Jurkat, Clone E6-1 (cell line): ENCODE data around the gene COL4A3.
"Not testable (repeated sequence)": the region's sequence is repeated elsewhere in the genome, so short reads cannot be mapped to it uniquely, and the experiment has no call there.

Experiments used
- DNase-seq: peaks from one replicate; pipeline ENCODE4 v3.0.0-alpha.2; 2011; ENCODE audit warnings: low read depth, low spot score
- H3K4me3 ChIP-seq: 2 replicates; pipeline ENCODE4 v1.5.1; 2011; ENCODE audit warnings: mild to moderate bottlenecking, low read length, control low read depth, moderate library complexity

The COL4A3 gene

DNA sequence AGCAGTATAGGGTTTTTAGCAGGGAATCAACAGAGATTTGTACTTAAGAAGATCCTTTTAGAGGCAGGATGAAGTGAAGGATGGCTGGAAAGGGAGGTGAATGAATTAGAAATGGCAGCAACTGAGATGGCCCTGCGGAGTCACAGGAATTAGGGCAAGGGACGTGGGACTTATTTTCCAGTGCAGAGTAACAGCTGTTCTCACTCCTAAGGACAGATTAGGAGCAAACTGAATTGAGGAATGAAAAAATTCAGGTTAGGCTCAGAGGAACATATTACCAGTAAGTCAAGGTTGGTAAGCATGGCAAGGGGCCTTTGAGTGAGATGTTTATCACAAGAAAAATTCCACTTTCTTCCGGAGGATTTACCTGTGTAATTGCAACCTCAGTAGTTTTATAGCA, 34.4 kb downstream of the COL4A3 start:
- DNase-seq = no peak
- no peak overlapping the region for H3K4me3 ChIP-seq

GRCh38 chr2:227201771-227202170, 37.3 kb downstream of the COL4A3 start:
- H3K4me3 ChIP-seq = no peak overlapping the region
- DNase-seq = no peak

DNA sequence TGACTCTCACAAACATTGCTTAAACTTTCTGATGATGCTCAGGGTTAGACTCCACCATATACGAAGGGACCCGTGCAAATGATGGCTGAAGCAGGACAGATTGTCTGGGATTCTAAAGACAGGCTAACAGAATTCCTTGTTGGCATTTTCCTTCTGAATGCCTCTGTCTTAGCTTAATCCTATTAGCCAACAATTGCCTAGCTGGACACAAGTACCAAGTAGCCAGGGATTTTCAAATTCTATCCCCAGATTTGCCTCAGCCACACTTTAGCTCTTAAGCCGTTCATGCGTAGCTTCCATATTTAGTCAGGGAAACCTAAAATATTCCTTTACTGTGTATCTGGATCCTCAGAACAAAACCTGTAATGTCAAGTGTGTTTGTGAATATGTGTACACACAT, 40.0 kb downstream of the COL4A3 start:
- H3K4me3 ChIP-seq = no peak overlapping the region
- no peak for DNase-seq

- DNase-seq = no peak
- H3K4me3 ChIP-seq = no peak overlapping the region
Measured at GRCh38 chr2:227205701-227206100, 41.3 kb downstream of the COL4A3 start.

DNA sequence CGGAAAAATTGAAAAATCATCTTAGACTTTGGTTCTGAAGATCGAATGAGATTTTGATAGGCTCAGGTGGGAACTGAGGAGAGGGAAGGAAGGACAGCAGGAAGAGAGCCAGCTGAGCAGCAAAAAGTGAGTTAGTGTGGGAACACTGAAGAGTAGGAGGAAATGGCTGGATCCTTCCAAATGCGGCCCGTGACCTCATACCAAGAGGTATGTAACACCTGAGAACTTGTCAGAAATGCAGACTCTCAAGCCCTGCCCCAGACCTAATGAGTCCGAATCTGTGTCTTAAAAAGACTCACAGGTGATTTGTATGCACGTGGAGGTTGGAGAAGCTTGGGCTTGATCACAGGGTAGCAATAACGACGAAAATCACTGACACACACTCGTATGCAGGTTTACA, 42.0 kb downstream of the COL4A3 start:
- no peak for DNase-seq
- H3K4me3 ChIP-seq = no peak overlapping the region

DNA sequence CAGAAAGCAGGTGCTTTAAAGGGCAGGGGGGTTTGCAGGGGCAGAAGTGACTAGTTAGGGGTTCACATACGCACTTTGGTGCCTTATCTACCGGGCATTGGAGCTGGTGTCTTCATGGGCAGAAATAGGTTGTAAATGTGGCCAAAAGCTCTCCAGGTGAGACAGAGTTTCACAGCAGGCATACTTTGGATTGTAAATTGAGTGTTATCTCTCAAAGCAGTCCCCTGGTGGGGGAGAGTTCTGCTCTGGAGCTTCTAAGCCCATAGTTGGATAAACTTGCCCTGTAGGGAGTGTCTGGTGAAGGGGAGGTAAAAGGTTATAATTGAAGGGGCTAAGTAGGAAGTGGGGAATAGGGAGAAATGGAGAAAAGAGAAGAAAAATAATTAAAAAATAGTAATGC, 43.1 kb downstream of the COL4A3 start:
- H3K4me3 ChIP-seq = no peak overlapping the region
- DNase-seq = no peak

GRCh38 chr2:227214622-227215041, 50.2 kb downstream of the COL4A3 start:
- no peak overlapping the region for H3K4me3 ChIP-seq
- DNase-seq = no peak

GRCh38 chr2:227219312-227220105, 55.1 kb downstream of the COL4A3 start:
- DNase-seq = no peak
- H3K4me3 ChIP-seq = no peak overlapping the region

DNA sequence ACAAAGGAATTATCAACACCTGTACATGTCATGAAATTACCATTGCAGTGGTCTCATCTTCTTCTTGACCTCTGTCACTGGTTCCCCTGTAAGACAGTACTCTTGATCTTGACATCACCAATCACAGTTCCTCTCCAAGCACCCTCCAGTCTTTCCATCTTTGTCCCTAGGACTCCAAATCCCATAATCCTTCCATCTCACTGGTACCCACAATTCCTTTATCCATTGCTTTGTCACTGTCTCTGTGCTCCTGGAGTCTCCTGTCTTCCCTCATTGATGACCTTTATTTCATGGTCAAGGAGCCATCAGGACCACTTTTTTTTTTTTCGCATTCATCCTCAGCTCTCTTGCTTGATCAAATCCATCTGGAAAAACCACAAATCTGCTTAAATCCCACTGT, 56.7 kb downstream of the COL4A3 start:
- no peak overlapping the region for H3K4me3 ChIP-seq
- no peak for DNase-seq

GRCh38 chr2:227222292-227222691, 57.9 kb downstream of the COL4A3 start:
- DNase-seq = no peak
- no peak overlapping the region for H3K4me3 ChIP-seq

DNA sequence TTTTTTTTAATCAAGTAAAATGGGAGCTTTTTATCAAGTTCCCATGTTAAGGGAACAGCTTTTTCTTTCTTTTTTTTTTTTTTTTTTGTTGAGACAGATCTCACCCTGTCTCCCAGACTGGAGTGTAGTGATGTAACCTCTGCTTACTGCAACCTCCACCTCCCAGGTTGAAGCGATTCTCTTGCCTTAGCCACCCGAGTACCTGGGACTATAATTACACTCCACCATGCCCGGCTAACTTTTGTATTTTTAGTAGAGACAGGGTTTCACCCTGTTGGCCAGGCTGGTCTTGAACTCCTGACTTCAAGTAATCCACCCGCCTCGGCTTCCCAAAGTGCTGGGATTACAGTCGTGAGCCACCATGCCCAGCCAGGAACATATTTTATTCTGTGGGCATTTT, 61.2 kb downstream of the COL4A3 start:
- H3K4me3 ChIP-seq, DNase-seq: not testable (repeated sequence)

DNA sequence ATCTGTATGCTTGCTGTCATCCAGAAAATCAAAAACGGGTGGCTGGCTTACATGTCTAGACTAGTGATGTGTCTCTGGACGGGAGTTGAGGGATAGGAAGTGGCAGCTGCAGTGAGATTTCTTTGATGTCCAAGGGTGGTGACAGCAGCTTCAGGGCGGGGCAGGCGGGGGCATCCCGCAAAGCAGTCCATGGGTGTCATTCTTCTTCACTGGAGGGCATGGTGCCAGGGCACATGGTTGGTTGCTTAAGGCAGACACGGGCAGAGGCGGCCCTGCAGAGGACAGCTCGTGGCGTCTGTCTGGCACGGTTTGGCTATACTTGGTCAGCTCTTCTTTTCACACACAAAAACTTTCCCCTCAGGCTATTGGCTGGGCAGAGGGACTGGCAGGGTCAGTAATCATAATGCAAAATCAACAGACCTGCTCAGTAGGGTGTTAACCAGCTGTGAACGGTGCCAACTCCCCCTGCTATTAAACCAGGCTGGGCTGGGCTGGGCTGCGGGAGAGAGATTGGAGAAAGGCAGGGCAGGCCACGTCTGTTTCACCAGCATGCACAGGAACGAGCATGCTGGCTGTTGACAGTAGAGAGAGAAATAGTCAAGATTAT, 63.7 kb downstream of the COL4A3 start:
- DNase-seq = no peak

GRCh38 chr2:227230151-227230550, 65.7 kb downstream of the COL4A3 start:
- no peak overlapping the region for H3K4me3 ChIP-seq
- DNase-seq = no peak

More for the DNA sequence above, 63.7 kb downstream of the COL4A3 start:
- no peak overlapping the region for H3K4me3 ChIP-seq

- H3K4me3 ChIP-seq = no peak overlapping the region
- DNase-seq = no peak
Measured at GRCh38 chr2:227234429-227234828, 70.0 kb downstream of the COL4A3 start.

DNA sequence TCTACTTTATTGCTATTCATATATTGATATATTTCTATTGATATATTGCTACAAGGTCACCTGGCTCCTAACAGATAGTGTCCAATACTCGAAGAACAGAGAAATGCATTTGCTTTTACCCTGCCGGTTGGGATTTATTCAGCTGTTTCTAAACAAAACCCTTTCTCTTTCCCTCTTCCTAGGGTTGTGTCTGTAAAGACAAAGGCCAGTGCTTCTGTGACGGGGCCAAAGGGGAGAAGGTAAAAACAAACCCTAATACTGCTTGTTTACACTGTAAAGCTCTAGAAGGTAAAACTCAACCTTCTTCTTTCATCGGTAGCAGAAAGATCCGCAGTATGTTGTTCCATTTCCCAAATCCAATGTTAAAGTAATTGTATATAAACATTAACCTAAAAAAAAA, 73.4 kb downstream of the COL4A3 start:
- no peak overlapping the region for H3K4me3 ChIP-seq
- no peak for DNase-seq

DNA sequence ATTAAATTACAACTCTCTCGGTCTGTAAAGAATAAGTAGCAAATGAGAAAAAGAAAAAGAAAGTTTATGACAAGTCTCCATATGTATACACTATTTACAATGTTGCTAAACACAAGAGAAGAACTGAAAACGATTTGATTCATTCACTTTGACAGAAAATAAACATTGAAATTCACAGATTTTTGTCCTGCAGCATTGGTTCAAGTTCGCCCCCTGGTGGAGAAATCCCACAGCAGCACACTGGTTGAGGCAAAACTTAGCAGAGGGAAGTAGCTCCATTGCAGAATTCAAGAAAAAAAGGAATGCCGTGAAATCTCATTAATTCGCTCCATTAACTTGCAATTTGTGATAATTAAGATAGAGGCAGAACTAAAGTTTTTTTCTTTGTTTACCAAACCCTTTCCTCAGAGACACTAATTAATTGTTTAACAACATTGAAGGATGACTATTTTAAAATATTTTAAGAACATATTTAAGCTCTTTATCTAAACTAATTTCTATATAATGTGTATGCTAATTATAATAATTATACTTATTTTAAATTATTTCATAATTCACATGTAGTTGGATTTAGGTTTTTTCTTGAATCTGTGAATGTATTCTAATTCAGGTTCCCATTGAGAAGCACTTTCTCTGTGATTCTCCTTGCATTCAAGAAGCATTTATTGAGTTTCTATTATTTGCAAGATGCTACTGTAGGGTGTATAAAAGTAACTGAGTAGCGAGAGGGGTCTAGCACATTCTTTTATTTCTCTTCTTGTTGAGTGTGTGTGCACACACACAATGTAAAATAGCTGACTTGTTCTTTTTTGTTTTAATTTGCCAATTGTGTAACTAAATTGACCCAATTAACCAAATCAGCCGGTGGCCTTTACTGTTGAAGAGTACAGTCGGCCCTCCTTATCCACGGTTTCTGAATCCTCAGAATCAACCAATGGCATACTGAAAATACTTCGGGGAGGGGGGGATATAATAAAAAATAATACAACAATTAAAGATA, 74.1 kb downstream of the COL4A3 start:
- H3K4me3 ChIP-seq = no peak overlapping the region
- peak; percentile 32 for DNase-seq

DNA sequence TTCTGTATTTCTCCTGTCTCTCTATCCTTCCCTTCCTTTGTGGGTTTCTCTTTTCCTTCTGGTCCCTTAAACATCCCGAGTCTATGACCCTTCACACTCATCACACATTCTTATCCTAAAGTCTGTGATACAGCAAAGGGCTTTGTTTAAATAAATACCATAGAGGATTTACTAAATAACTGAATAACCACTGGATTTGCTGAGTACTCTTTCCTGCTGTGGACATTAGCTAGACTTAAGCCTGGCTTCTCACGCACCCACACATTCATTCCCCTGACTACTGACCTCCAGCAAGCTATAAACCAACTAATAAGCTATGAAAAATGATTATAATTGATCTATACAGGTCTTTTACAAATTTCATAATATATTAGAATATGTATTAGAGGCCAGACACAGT, 76.6 kb downstream of the COL4A3 start:
- no peak overlapping the region for H3K4me3 ChIP-seq
- no peak for DNase-seq

GRCh38 chr2:227248876-227249275, 84.5 kb downstream of the COL4A3 start:
- no peak overlapping the region for H3K4me3 ChIP-seq
- no peak for DNase-seq

DNA sequence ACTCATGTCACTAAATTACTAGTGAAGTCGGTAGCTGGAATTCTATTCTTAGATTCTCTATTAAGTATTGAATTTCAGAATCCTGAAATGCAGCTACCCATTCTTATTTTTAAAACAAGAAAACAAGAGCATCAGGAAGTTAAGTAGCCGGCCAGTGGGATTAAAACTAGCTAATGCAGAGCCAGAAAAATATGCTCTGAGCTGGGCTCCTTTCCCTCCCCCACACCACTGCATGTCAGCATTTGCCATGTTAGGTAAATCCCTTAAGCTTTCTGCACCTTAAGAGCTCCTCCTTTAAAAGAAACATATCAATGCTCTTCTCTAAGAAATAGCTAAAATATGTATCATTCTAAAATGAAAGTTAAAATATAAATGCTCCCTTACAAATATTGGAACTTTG, 88.4 kb downstream of the COL4A3 start:
- DNase-seq = no peak
- no peak overlapping the region for H3K4me3 ChIP-seq

DNA sequence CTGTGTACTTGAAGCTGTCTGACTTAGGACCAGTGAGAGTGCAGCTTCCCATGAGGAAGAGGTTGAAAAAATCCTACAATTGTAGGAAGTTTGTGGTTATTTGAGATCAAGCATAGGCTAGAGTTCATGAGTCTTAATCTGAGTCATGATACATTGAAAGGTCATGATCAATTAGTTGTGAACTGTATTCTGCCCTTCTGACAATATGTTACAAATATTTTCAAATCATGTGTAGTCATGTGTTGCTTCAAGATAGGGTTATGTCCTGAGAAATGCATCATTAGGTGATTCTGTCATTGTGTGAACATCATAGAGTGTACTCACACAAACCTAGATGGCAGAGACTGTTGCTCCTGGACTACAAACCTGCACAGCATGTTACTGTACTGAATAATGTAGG, 92.2 kb downstream of the COL4A3 start:
- H3K4me3 ChIP-seq = no peak overlapping the region
- no peak for DNase-seq
